GM12892 (cell line): Measurements from ENCODE around the gene ACADM.

Experiments
- POLR2A ChIP-seq: IDR thresholded peaks from 2 replicates; pipeline ENCODE4 v1.6.1; 2011; ENCODE audit warnings: low read depth, low read length, control low read depth
- TAF1 ChIP-seq: IDR thresholded peaks from 2 replicates; pipeline ENCODE4 v1.6.1; 2011; ENCODE audit warnings: low read depth, mild to moderate bottlenecking, control low read depth, low read length, borderline replicate concordance

GRCh38 chr1:75795703-75796193 lies 71.2 kb downstream of the ACADM start:
- TF ChIP-seq TAF1 = no peak
- no peak; the same call in 1 of the 2 replicates for TF ChIP-seq POLR2A
